DOHH2 (cell line): ENCODE results near the gene PPIL1.

Source experiments
- EZH2phosphoT487 ChIP-seq: fragments of 200-600 bp; sonication (generic); IDR thresholded peaks from 2 replicates; pipeline ENCODE4 v1.6.1; 2017; ENCODE audit warnings: borderline replicate concordance, mild to moderate bottlenecking, antibody characterized with exemption, low read length, moderate library complexity, mixed read lengths
- TF ChIP-seq, protein P1 (sequence below): fragments of 200-600 bp; sonication (generic); IDR thresholded peaks from one replicate; pipeline ENCODE4 v1.5.1; 2014; ENCODE audit warnings: antibody characterized with exemption, mild to moderate bottlenecking, low read depth, low read length; ENCODE audit not compliant: poor library complexity, severe bottlenecking

DNA sequence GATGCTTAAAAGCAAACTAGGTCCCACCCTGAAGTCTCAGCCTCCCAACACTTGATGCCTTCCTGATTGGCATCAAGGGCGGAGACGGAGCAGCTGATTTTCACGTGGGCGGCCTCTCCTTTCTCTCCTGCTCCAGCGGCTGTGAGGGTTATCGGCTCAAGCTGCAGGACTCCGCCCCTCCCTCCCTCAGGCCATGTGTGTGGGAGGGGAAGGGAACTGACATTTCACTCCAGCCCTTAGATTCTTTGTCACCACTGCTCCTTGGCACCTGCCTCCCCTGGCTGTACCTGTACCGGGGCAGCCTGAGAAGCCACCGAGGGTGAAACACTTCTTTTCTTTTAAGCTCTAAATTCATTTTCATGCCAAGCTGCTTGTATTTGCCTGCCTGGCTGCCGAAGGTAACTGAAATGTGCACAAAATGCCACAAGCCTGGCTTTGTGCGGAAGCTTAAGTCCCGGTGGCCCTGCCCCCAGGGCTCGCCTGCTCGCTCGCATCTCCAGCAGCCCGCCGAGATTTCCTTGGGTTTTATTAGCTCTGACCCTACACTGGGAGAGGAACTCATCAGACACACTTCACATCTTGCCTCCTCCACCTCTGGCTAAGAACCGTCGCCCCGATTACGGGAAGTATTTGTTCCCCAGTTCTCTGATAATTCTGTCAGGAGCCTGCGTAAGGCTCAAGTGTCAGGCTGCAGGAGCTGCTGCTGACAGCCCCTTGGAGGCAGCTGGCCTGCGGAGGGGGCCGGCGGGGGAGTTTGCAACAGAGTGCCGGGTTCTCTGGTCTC is 25.8 kb downstream of the PPIL1 start:
- TF ChIP-seq, protein P1, sequence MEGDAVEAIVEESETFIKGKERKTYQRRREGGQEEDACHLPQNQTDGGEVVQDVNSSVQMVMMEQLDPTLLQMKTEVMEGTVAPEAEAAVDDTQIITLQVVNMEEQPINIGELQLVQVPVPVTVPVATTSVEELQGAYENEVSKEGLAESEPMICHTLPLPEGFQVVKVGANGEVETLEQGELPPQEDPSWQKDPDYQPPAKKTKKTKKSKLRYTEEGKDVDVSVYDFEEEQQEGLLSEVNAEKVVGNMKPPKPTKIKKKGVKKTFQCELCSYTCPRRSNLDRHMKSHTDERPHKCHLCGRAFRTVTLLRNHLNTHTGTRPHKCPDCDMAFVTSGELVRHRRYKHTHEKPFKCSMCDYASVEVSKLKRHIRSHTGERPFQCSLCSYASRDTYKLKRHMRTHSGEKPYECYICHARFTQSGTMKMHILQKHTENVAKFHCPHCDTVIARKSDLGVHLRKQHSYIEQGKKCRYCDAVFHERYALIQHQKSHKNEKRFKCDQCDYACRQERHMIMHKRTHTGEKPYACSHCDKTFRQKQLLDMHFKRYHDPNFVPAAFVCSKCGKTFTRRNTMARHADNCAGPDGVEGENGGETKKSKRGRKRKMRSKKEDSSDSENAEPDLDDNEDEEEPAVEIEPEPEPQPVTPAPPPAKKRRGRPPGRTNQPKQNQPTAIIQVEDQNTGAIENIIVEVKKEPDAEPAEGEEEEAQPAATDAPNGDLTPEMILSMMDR, result no peak
- no peak for TF ChIP-seq EZH2phosphoT487
